HepG2 (cell line): Measurements from ENCODE around the gene FBXO41. TPM values are rescaled to one million over a fixed set of nuclear protein-coding genes. Genes with fewer than 3 reads are reported as not detected.
A peak's percentile ranks its signal among the peaks of the same experiment; 100 is the strongest.

Experiments
- ETV5 ChIP-seq: IDR thresholded peaks from 2 replicates; pipeline ENCODE4 v1.6.1; 2018; ENCODE audit warnings: missing biosample characterization, missing genetic modification reagents, inconsistent platforms, borderline replicate concordance
- KDM5B ChIP-seq: sonication (generic); formaldehyde crosslinking; IDR thresholded peaks from 2 replicates; pipeline ENCODE4 v1.4.0; 2020; ENCODE audit warnings: missing genetic modification reagents, mild to moderate bottlenecking, borderline replicate concordance
- LCORL ChIP-seq, 2 experiments: fragments of 450-650 bp in 1 of 2; sonication (generic) in 1 of 2; formaldehyde crosslinking in 1 of 2; IDR thresholded peaks; 2 replicates each; pipeline versions ENCODE4 v1.5.0 to v1.6.1; 2017 to 2020; ENCODE audit warnings: antibody characterized with exemption in 1 of 2, missing genetic modification reagents in 1 of 2
- MIER3 ChIP-seq: IDR thresholded peaks from 2 replicates; pipeline ENCODE4 v1.6.1; 2016; ENCODE audit warnings: missing compliant biosample characterization, borderline replicate concordance
- REPIN1 ChIP-seq: sonication (generic); formaldehyde crosslinking; IDR thresholded peaks from 2 replicates; pipeline ENCODE4 v1.8.0; 2022; ENCODE audit warnings: missing genetic modification reagents, low read depth, mild to moderate bottlenecking, borderline replicate concordance
- SALL1 ChIP-seq: sonication (generic); formaldehyde crosslinking; IDR thresholded peaks from 2 replicates; pipeline ENCODE4 v1.8.0; 2022; ENCODE audit warnings: mild to moderate bottlenecking, missing genetic modification reagents
- ZNF296 ChIP-seq: sonication (generic); formaldehyde crosslinking; conservative IDR thresholded peaks from 2 replicates; pipeline ENCODE4 v1.5.0; 2020; ENCODE audit warnings: mild to moderate bottlenecking, missing genetic modification reagents
- ZNF3 ChIP-seq: IDR thresholded peaks from 2 replicates; pipeline ENCODE4 v1.7.0; 2017; ENCODE audit warnings: inconsistent platforms
- ZNF382 ChIP-seq: sonication (generic); formaldehyde crosslinking; IDR thresholded peaks from 2 replicates; pipeline ENCODE4 v1.5.0; 2020; ENCODE audit warnings: missing genetic modification reagents, mild to moderate bottlenecking, borderline replicate concordance
- ZNF547 ChIP-seq: sonication (generic); formaldehyde crosslinking; IDR thresholded peaks from 2 replicates; pipeline ENCODE4 v1.5.1; 2020; ENCODE audit warnings: mild to moderate bottlenecking, missing genetic modification reagents
- ZNF605 ChIP-seq: sonication (generic); formaldehyde crosslinking; IDR thresholded peaks from 2 replicates; pipeline ENCODE4 v1.8.0; 2022; ENCODE audit warnings: mild to moderate bottlenecking, missing genetic modification reagents
- ZNF607 ChIP-seq: sonication (generic); formaldehyde crosslinking; IDR thresholded peaks from 2 replicates; pipeline ENCODE4 v1.5.1; 2020; ENCODE audit warnings: missing genetic modification reagents, mild to moderate bottlenecking, borderline replicate concordance
- ZNF646 ChIP-seq: sonication (generic); formaldehyde crosslinking; IDR thresholded peaks from 2 replicates; pipeline ENCODE4 v1.9.0; 2021; ENCODE audit warnings: mild to moderate bottlenecking, missing genetic modification reagents
- polyA plus RNA-seq, 8 experiments: library from polyadenylated mRNA; depleted of rRNA in 3 of 8; stranded (reverse) in 7 of 8; unstranded in 1 of 8; fragments of >200 nt; fragmentation: Illumina TruSeq in 4 of 8; extraction: Trizol in 4 of 8; gene quantifications; 2 replicates each; pipeline versions ENCODE4 v1.2.1 to v1.2.3, GENCODE V29; 2011 to 2016; ENCODE audit warnings: low read depth in 4 of 8, missing spikeins in 1 of 8, mixed read lengths in 1 of 8; ENCODE audit not compliant: insufficient read depth in 1 of 8
- total RNA-seq, 5 experiments: library from RNA; depleted of rRNA; stranded (reverse); fragments of >200 nt; fragmentation: Illumina TruSeq; extraction: Trizol; gene quantifications; 2 replicates each; pipeline ENCODE4 v1.2.3, GENCODE V29; 2016; ENCODE audit warnings: low read depth in 1 of 5
- TF ChIP-seq, protein P1 (sequence below): sonication (generic); formaldehyde crosslinking; IDR thresholded peaks from 2 replicates; pipeline ENCODE4 v1.4.0; 2020; ENCODE audit warnings: missing genetic modification reagents, borderline replicate concordance
- TF ChIP-seq, protein P2 (sequence below): sonication (generic); formaldehyde crosslinking; IDR thresholded peaks from 2 replicates; pipeline ENCODE4 v1.9.0; 2021; ENCODE audit warnings: missing genetic modification reagents, borderline replicate concordance

Gene FBXO41
- total and polyA plus RNA-seq, 2 of the 13 experiments (the other 11 are each of a cell fraction or from before 2014, with no cell fraction given) = 4.2 to 10.3 TPM

- TF ChIP-seq, protein P1, sequence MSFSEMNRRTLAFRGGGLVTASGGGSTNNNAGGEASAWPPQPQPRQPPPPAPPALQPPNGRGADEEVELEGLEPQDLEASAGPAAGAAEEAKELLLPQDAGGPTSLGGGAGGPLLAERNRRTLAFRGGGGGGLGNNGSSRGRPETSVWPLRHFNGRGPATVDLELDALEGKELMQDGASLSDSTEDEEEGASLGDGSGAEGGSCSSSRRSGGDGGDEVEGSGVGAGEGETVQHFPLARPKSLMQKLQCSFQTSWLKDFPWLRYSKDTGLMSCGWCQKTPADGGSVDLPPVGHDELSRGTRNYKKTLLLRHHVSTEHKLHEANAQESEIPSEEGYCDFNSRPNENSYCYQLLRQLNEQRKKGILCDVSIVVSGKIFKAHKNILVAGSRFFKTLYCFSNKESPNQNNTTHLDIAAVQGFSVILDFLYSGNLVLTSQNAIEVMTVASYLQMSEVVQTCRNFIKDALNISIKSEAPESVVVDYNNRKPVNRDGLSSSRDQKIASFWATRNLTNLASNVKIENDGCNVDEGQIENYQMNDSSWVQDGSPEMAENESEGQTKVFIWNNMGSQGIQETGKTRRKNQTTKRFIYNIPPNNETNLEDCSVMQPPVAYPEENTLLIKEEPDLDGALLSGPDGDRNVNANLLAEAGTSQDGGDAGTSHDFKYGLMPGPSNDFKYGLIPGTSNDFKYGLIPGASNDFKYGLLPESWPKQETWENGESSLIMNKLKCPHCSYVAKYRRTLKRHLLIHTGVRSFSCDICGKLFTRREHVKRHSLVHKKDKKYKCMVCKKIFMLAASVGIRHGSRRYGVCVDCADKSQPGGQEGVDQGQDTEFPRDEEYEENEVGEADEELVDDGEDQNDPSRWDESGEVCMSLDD (CRISPR knock-in tag) = no peak
- TF ChIP-seq ZNF547 (CRISPR knock-in tag) (0 out of 2 replicates have a peak, but pooled peaks have one; percentile 23), SALL1 (CRISPR knock-in tag) (peak; percentile 54; the same call in 1 of the 2 replicates), ZNF646 (CRISPR knock-in tag) (no peak; the same call in 1 of the 2 replicates), KDM5B (CRISPR knock-in tag) (no peak), LCORL (IDR thresholded peaks at IDR 0.05) (no peak), LCORL (CRISPR knock-in tag; IDR thresholded peaks at IDR 0.05) (peak; percentile 73; the same call in 1 of the 2 replicates), MIER3 (CRISPR knock-in tag) (peak; percentile 60; the same call in 1 of the 2 replicates), ZNF607 (no peak; the same call in 1 of the 2 replicates), ZNF296 (CRISPR knock-in tag) (no peak), ZNF382 (CRISPR knock-in tag) (no peak), ETV5 (CRISPR knock-in tag) (peak; percentile 28; the same call in 1 of the 2 replicates), REPIN1 (CRISPR knock-in tag) (peak; percentile 26; the same call in 1 of the 2 replicates), ZNF605 (no peak), ZNF3 (peak; percentile 7; the same call in 1 of the 2 replicates)
- TF ChIP-seq, protein P2, sequence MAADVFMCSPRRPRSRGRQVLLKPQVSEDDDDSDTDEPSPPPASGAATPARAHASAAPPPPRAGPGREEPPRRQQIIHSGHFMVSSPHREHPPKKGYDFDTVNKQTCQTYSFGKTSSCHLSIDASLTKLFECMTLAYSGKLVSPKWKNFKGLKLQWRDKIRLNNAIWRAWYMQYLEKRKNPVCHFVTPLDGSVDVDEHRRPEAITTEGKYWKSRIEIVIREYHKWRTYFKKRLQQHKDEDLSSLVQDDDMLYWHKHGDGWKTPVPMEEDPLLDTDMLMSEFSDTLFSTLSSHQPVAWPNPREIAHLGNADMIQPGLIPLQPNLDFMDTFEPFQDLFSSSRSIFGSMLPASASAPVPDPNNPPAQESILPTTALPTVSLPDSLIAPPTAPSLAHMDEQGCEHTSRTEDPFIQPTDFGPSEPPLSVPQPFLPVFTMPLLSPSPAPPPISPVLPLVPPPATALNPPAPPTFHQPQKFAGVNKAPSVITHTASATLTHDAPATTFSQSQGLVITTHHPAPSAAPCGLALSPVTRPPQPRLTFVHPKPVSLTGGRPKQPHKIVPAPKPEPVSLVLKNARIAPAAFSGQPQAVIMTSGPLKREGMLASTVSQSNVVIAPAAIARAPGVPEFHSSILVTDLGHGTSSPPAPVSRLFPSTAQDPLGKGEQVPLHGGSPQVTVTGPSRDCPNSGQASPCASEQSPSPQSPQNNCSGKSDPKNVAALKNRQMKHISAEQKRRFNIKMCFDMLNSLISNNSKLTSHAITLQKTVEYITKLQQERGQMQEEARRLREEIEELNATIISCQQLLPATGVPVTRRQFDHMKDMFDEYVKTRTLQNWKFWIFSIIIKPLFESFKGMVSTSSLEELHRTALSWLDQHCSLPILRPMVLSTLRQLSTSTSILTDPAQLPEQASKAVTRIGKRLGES = no peak
Measured at GRCh38 chr2:73212448-73213176, 71.7 kb downstream of the FBXO41 start (continued).
